Adrenal gland (tissue), 5 donors: ENCODE measurements around the gene TNFRSF4.

Experiments used
- POLR2A ChIP-seq, 2 donors: fragments of 450-650 bp; IDR thresholded peaks; one replicate each; pipeline ENCODE4 v1.6.1; 2017; ENCODE audit warnings: antibody characterized with exemption in 2 of 2, mild to moderate bottlenecking in 2 of 2, moderate library complexity in 1 of 2
- TF ChIP-seq, protein P1 (sequence below), 6 experiments: fragments of 450-650 bp in 4 of 6; fragments of 200-600 bp in 2 of 6; sonication (generic) in 1 of 6; IDR thresholded peaks; 1 replicate in 5 of 6; 2 replicates in 1 of 6; pipeline versions ENCODE4 v1.5.1 to v1.8.0; 2016 to 2021; ENCODE audit warnings: antibody characterized with exemption in 6 of 6, mild to moderate bottlenecking in 2 of 6, moderate library complexity in 1 of 6
- donor health status: DM: no; HTN: no; CAD: no.

DNA sequence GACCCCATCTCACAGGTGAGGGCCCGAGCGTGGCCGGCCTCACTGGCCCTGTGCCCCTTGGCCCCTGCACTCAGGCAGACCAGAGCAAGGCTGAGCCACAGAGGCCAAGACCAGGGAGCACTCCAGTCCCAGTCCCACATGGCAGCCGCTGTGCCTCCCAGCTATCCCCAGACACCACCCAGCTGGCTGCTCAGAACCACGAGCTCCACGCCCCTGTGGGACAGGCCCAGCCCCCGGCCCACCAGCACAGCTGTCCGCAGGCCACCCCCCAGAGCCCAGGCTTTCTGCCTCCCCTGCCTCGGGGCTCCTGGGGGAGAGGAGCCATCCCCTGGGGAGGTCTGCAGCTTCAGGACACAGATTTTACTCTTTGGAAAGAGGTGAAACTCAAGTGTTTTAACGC, 41.7 kb upstream of the TNFRSF4 start:
- TF ChIP-seq, protein P1, sequence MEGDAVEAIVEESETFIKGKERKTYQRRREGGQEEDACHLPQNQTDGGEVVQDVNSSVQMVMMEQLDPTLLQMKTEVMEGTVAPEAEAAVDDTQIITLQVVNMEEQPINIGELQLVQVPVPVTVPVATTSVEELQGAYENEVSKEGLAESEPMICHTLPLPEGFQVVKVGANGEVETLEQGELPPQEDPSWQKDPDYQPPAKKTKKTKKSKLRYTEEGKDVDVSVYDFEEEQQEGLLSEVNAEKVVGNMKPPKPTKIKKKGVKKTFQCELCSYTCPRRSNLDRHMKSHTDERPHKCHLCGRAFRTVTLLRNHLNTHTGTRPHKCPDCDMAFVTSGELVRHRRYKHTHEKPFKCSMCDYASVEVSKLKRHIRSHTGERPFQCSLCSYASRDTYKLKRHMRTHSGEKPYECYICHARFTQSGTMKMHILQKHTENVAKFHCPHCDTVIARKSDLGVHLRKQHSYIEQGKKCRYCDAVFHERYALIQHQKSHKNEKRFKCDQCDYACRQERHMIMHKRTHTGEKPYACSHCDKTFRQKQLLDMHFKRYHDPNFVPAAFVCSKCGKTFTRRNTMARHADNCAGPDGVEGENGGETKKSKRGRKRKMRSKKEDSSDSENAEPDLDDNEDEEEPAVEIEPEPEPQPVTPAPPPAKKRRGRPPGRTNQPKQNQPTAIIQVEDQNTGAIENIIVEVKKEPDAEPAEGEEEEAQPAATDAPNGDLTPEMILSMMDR (IDR thresholded peaks at IDR 0.05): no peak
- TF ChIP-seq POLR2A (IDR thresholded peaks at IDR 0.05): no peak
